OCI-LY3 (cell line): ENCODE measurements around the gene MED22.

Source experiments
- EZH2phosphoT487 ChIP-seq: fragments of 200-600 bp; shearing (Covaris generic); IDR thresholded peaks from 2 replicates; pipeline ENCODE4 v1.6.1; 2018; ENCODE audit warnings: antibody characterized with exemption, mixed run types, low read depth
- TF ChIP-seq, protein P1 (sequence below): fragments of 200-600, 300-600 bp; sonication (generic); IDR thresholded peaks from 2 replicates; pipeline ENCODE4 v1.5.1; 2014; ENCODE audit warnings: antibody characterized with exemption, low read length, low read depth

DNA sequence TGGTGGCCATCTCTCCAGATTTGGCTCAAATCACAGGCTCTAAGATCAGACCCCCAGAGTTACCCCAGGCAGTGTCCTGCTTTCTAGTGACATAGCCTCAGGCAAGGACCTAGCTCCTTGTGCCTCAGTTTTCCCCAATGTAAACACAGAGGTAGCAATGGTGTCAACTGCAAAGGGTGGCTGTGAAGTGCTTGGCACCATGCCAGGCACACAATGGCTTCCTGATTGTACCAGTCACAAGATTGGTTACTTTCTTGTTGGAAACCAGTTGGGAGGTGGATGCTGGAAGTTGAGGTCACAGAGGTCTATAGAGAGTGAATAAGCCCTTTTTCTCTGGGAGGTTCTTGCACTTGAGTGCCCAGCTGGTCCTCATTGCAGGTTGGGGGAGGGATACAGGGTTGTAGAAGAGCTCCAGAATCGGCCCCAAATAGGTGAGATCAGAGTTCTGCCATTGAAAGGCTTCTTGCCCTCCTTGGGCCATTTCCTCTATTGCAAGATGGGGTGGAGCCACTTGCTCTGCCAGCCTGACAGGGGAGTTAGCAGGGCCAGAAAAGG, 30.6 kb upstream of the MED22 start:
- TF ChIP-seq, protein P1, sequence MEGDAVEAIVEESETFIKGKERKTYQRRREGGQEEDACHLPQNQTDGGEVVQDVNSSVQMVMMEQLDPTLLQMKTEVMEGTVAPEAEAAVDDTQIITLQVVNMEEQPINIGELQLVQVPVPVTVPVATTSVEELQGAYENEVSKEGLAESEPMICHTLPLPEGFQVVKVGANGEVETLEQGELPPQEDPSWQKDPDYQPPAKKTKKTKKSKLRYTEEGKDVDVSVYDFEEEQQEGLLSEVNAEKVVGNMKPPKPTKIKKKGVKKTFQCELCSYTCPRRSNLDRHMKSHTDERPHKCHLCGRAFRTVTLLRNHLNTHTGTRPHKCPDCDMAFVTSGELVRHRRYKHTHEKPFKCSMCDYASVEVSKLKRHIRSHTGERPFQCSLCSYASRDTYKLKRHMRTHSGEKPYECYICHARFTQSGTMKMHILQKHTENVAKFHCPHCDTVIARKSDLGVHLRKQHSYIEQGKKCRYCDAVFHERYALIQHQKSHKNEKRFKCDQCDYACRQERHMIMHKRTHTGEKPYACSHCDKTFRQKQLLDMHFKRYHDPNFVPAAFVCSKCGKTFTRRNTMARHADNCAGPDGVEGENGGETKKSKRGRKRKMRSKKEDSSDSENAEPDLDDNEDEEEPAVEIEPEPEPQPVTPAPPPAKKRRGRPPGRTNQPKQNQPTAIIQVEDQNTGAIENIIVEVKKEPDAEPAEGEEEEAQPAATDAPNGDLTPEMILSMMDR = no peak
- no peak for TF ChIP-seq EZH2phosphoT487
